IPS-15b (cell line): ENCODE measurements around the gene CCDC185.

ENCODE experiments used
- H3K27me3 ChIP-seq: one replicate; pipeline ENCODE4 v1.6.1; 2013; ENCODE audit warnings: low read length; ENCODE audit not compliant: control insufficient read depth, insufficient read depth
- H3K36me3 ChIP-seq: one replicate; pipeline ENCODE4 v1.6.1; 2013; ENCODE audit warnings: low read length; ENCODE audit not compliant: control insufficient read depth, insufficient read depth
- H3K4me1 ChIP-seq: one replicate; pipeline ENCODE4 v1.6.1; 2013; ENCODE audit warnings: mild to moderate bottlenecking, low read length; ENCODE audit not compliant: control insufficient read depth, insufficient read depth
- H3K4me3 ChIP-seq: one replicate; pipeline ENCODE4 v1.5.1; 2013; ENCODE audit warnings: low read depth, low read length
- H3K9ac ChIP-seq: one replicate; pipeline ENCODE4 v1.6.1; 2013; ENCODE audit warnings: low read depth, mild to moderate bottlenecking, low read length
- H3K9me3 ChIP-seq: one replicate; pipeline ENCODE4 v1.6.1; 2013; ENCODE audit warnings: mild to moderate bottlenecking, low read length; ENCODE audit not compliant: control insufficient read depth, insufficient read depth

Gene CCDC185

GRCh38 chr1:223419561-223419960 lies 26.3 kb downstream of the CCDC185 start:
- Histone ChIP-seq H3K27me3 (no peaks in the 10 kb centered on the region), H3K4me3 (no peak overlapping the region), H3K4me1 (no peaks in the 10 kb centered on the region), H3K36me3 (no peaks in the 10 kb centered on the region), H3K9ac (no peak overlapping the region), H3K9me3 (no peaks in the 10 kb centered on the region)

DNA sequence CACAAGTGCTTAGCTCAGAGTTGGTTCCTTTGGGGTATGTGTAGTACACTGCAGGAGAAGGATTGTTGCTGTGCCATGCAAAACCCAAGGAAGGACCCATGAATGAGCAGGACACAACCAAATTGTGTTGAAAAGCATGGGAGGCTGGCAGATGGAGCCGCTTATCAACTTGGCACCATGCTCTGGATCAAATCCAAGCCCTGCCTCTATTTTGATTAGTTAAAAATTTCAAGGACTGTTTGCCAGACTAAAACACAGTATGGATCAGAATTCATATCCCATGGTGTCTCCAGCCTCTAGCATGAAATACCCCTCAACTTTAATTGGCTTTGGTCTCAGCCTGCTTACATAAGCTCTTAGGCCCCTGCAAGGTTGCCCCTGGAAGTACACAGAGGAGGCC lies 27.8 kb downstream of the CCDC185 start:
- Histone ChIP-seq H3K27me3 (no peaks in the 10 kb centered on the region), H3K4me1 (no peaks in the 10 kb centered on the region)

GRCh38 chr1:223421676-223422075 lies 28.5 kb downstream of the CCDC185 start:
- H3K27me3 ChIP-seq = no peaks in the 10 kb centered on the region
- H3K4me1 ChIP-seq = no peaks in the 10 kb centered on the region

More for the DNA sequence above, 27.8 kb downstream of the CCDC185 start:
- no peak overlapping the region for H3K4me3 ChIP-seq
- no peak overlapping the region for H3K9ac ChIP-seq
- H3K36me3 ChIP-seq = no peaks in the 10 kb centered on the region
- H3K9me3 ChIP-seq = no peaks in the 10 kb centered on the region

GRCh38 chr1:223422911-223423310 lies 29.7 kb downstream of the CCDC185 start:
- Histone ChIP-seq H3K9ac (no peak overlapping the region), H3K4me3 (no peak overlapping the region), H3K27me3 (no peaks in the 10 kb centered on the region), H3K9me3 (no peaks in the 10 kb centered on the region), H3K36me3 (no peaks in the 10 kb centered on the region), H3K4me1 (no peaks in the 10 kb centered on the region)

More at GRCh38 chr1:223421676-223422075, 28.5 kb downstream of the CCDC185 start:
- Histone ChIP-seq H3K36me3 (no peaks in the 10 kb centered on the region), H3K9me3 (no peaks in the 10 kb centered on the region), H3K4me3 (no peak overlapping the region), H3K9ac (no peak overlapping the region)

- H3K4me3 ChIP-seq = no peak overlapping the region
- no peaks in the 10 kb centered on the region for H3K27me3 ChIP-seq
These were observed 30.5 kb downstream of the CCDC185 start for GRCh38 chr1:223423641-223424233.

GRCh38 chr1:223425550-223425949 lies 32.3 kb downstream of the CCDC185 start:
- Histone ChIP-seq H3K9me3 (no peaks in the 10 kb centered on the region), H3K36me3 (no peaks in the 10 kb centered on the region), H3K4me1 (no peaks in the 10 kb centered on the region), H3K9ac (no peak overlapping the region), H3K27me3 (no peaks in the 10 kb centered on the region), H3K4me3 (no peak overlapping the region)

More at GRCh38 chr1:223423641-223424233, 30.5 kb downstream of the CCDC185 start:
- Histone ChIP-seq H3K9me3 (no peaks in the 10 kb centered on the region), H3K36me3 (no peaks in the 10 kb centered on the region), H3K9ac (no peak overlapping the region), H3K4me1 (no peaks in the 10 kb centered on the region)

DNA sequence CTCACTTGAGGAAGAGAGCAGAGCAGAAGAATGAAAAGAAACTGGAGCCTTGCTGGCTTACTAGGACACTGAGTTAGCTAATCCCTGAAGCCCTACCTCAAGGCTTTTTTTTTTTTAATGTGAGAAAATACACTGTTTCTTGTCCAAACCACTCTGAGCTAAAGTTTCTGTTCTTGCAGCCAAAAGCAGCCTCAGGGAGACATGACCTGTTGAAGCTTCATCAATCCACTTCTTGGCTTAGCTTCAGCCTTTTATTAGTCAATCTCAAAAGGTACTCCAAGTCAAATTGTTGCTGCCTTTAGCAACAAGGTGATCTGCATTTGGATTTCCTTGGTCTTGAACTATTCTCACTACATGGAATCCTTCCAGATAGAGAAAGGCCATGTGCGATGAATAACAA lies 33.7 kb downstream of the CCDC185 start:
- Histone ChIP-seq H3K9me3 (no peaks in the 10 kb centered on the region), H3K4me3 (no peak overlapping the region), H3K27me3 (no peaks in the 10 kb centered on the region), H3K4me1 (no peaks in the 10 kb centered on the region), H3K9ac (no peak overlapping the region), H3K36me3 (no peaks in the 10 kb centered on the region)

DNA sequence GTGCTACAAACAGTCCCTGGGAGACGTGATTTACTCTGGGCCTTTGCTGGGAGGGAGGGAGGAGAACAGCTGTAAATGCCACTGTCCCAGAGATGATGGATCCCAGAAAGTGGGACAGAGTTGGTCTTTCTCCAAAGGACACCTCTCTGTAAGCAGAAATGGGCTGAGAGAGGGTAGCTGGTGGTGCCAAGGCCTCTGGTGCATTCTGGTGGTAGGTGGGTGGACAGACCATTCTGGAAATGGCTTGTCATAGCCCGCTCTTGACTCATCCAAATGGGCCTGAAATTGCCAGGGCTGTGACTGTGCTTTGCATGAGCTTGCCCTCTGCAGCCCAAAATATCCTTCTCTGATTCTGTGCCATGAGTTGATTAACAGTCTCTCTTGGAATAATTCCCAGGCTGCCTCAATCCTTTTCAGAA lies 36.1 kb downstream of the CCDC185 start:
- no peaks in the 10 kb centered on the region for H3K4me1 ChIP-seq
- H3K4me3 ChIP-seq = no peak overlapping the region
- H3K9me3 ChIP-seq = no peaks in the 10 kb centered on the region
- H3K27me3 ChIP-seq = no peaks in the 10 kb centered on the region
- H3K9ac ChIP-seq = no peak overlapping the region
- H3K36me3 ChIP-seq = no peaks in the 10 kb centered on the region

GRCh38 chr1:223429821-223430220 lies 36.6 kb downstream of the CCDC185 start:
- Histone ChIP-seq H3K36me3 (no peaks in the 10 kb centered on the region), H3K9me3 (no peaks in the 10 kb centered on the region), H3K27me3 (no peaks in the 10 kb centered on the region), H3K9ac (no peak overlapping the region), H3K4me3 (no peak overlapping the region), H3K4me1 (no peaks in the 10 kb centered on the region)

DNA sequence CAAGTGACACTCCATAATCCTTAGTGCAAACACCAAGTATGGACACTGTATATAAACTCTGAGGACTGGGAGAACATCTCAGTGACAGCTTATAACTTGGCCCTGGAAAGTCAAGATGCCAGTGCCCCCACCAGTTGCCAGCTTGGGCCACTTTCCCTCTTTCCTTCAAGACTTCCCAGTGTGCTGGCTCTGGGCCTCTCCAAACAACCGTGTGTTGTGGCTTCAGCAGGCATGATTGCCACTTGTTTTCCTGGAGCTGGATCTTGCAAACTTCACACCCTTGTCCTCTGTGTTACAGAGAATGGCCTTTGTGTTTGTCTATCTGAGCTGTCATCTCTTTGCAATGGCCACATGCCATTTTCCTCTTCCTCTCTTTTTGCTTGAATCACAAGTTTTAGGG lies 37.0 kb downstream of the CCDC185 start:
- Histone ChIP-seq H3K9me3 (no peaks in the 10 kb centered on the region), H3K36me3 (no peaks in the 10 kb centered on the region)

DNA sequence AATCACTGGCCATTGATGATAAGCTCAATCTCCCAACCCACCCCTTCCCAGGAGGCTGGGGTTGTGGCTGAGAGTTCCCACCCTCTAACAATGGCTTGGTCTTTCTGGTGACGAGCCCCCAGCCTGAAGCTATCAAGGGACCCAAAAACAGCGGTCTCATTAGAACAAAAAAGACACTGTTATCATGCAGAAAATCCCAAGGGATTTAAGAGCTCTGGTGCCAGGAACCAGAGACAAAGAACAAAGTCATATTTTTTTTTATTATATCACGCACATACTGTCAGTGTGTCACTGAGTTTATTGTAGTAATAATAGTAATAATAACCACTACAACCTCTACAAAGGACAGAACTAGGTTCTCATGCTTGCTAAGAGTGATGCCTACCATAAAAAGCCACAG lies 43.9 kb downstream of the CCDC185 start:
- H3K27me3 ChIP-seq = no peaks in the 10 kb centered on the region
- no peak overlapping the region for H3K9ac ChIP-seq
- no peaks in the 10 kb centered on the region for H3K4me1 ChIP-seq
- no peaks in the 10 kb centered on the region for H3K36me3 ChIP-seq
- no peaks in the 10 kb centered on the region for H3K9me3 ChIP-seq
- no peak overlapping the region for H3K4me3 ChIP-seq

More for the DNA sequence above, 37.0 kb downstream of the CCDC185 start:
- no peak overlapping the region for H3K9ac ChIP-seq
- no peak overlapping the region for H3K4me3 ChIP-seq
- no peaks in the 10 kb centered on the region for H3K4me1 ChIP-seq
- no peaks in the 10 kb centered on the region for H3K27me3 ChIP-seq

DNA sequence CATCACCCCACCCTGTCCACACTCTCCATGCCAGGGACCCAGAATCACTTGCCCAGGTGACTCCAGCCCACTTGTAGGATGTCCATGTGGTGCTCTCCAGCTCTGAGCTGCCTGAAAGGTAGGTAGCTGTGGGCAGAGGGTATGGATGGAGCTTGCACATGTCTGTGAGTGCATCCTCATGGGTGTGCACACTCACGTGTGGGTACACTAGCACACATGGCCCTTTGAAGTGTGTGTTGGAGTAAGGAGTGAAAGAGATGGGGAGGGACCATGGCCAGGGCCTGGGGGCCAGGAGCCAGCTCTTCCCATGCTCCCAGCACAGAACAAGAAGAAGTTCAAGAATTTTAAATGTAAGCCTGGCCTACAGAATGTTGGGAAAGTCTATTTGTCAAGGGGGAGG lies 50.2 kb downstream of the CCDC185 start:
- no peak overlapping the region for H3K9ac ChIP-seq
- H3K9me3 ChIP-seq = peaks cover 5% of the 10 kb centered on the region
- no peaks in the 10 kb centered on the region for H3K36me3 ChIP-seq
- no peaks in the 10 kb centered on the region for H3K27me3 ChIP-seq
- H3K4me1 ChIP-seq = no peaks in the 10 kb centered on the region
- no peak overlapping the region for H3K4me3 ChIP-seq
